ENCODE results near the gene SIRPA.

The SIRPA gene

GRCh38 chr20:1958426-1958825 is 63.2 kb downstream of the SIRPA start:
- H3K27me3 Mint-ChIP-seq = no peaks in the 10 kb centered on the region
- ATAC-seq (ENCODE audit: low read depth) (no peak), DNase-seq (ENCODE audit: low spot score in 2 of 2) (no peak)
- H3K36me3 Mint-ChIP-seq = no peaks in the 10 kb centered on the region
- peaks cover 3% of the 10 kb centered on the region for H3K9me3 Mint-ChIP-seq
- H3K27ac Mint-ChIP-seq = no peak overlapping the region
- H3K4me1 Mint-ChIP-seq = peaks cover 15% of the 10 kb centered on the region
- H3K4me3 Mint-ChIP-seq = no peak overlapping the region

- Mint-ChIP-seq H3K27ac (no peak overlapping the region), H3K4me3 (no peak overlapping the region), H3K4me1 (peaks cover 10% of the 10 kb centered on the region), H3K27me3 (no peaks in the 10 kb centered on the region), H3K36me3 (no peaks in the 10 kb centered on the region), H3K9me3 (peaks cover 3% of the 10 kb centered on the region)
- DNase-seq (ENCODE audit: low spot score in 2 of 2) = no peak
- ATAC-seq (ENCODE audit: low read depth) = no peak
Observed at GRCh38 chr20:1959156-1959555, 63.9 kb downstream of the SIRPA start.

GRCh38 chr20:1961374-1961773 is 66.2 kb downstream of the SIRPA start:
- peaks cover 11% of the 10 kb centered on the region for H3K4me1 Mint-ChIP-seq
- no peaks in the 10 kb centered on the region for H3K36me3 Mint-ChIP-seq
- DNase-seq (ENCODE audit: low spot score in 2 of 2) (no peak), ATAC-seq (ENCODE audit: low read depth) (no peak)
- no peaks in the 10 kb centered on the region for H3K27me3 Mint-ChIP-seq
- H3K9me3 Mint-ChIP-seq = peaks cover 3% of the 10 kb centered on the region
- H3K4me3 Mint-ChIP-seq = no peak overlapping the region
- H3K27ac Mint-ChIP-seq = no peak overlapping the region

GRCh38 chr20:1964061-1964460 is 68.9 kb downstream of the SIRPA start:
- peaks cover 3% of the 10 kb centered on the region for H3K9me3 Mint-ChIP-seq
- no peak overlapping the region for H3K4me3 Mint-ChIP-seq
- ATAC-seq (ENCODE audit: low read depth) (no peak), DNase-seq (ENCODE audit: low spot score in 2 of 2) (no peak)
- H3K36me3 Mint-ChIP-seq = no peaks in the 10 kb centered on the region
- H3K4me1 Mint-ChIP-seq = peaks cover 11% of the 10 kb centered on the region
- no peak overlapping the region for H3K27ac Mint-ChIP-seq
- H3K27me3 Mint-ChIP-seq = no peaks in the 10 kb centered on the region

GRCh38 chr20:1964659-1965405 is 69.6 kb downstream of the SIRPA start:
- ATAC-seq (ENCODE audit: low read depth) (peak; percentile 35), DNase-seq (ENCODE audit: low spot score in 2 of 2) (no peak)
- Mint-ChIP-seq H3K27me3 (no peaks in the 10 kb centered on the region), H3K27ac (peak overlapping the region; percentile 39), H3K36me3 (no peaks in the 10 kb centered on the region), H3K9me3 (peaks cover under 1% of the 10 kb centered on the region), H3K4me3 (peak overlapping the region; percentile 65), H3K4me1 (peaks cover 11% of the 10 kb centered on the region)

GRCh38 chr20:1965520-1966351 is 70.5 kb downstream of the SIRPA start:
- peaks cover 1% of the 10 kb centered on the region for H3K27me3 Mint-ChIP-seq
- peak overlapping the region; percentile 39 for H3K27ac Mint-ChIP-seq
- ATAC-seq (ENCODE audit: low read depth) = peak; percentile 95
- H3K9me3 Mint-ChIP-seq = no peaks in the 10 kb centered on the region
- peak overlapping the region; percentile 65 for H3K4me3 Mint-ChIP-seq
- H3K4me1 Mint-ChIP-seq = peaks cover 11% of the 10 kb centered on the region
- no peaks in the 10 kb centered on the region for H3K36me3 Mint-ChIP-seq
- peak; percentile 82 to 84 for DNase-seq (ENCODE audit: low spot score in 2 of 2)

- H3K27ac Mint-ChIP-seq = no peak overlapping the region
- no peak for ATAC-seq (ENCODE audit: low read depth)
- no peak for DNase-seq (ENCODE audit: low spot score in 2 of 2)
- peaks cover 6% of the 10 kb centered on the region for H3K27me3 Mint-ChIP-seq
- peaks cover 9% of the 10 kb centered on the region for H3K4me1 Mint-ChIP-seq
- H3K36me3 Mint-ChIP-seq = no peaks in the 10 kb centered on the region
- no peaks in the 10 kb centered on the region for H3K9me3 Mint-ChIP-seq
- H3K4me3 Mint-ChIP-seq = no peak overlapping the region
Observed at GRCh38 chr20:1968964-1969363, 73.8 kb downstream of the SIRPA start.

- H3K4me3 Mint-ChIP-seq = no peak overlapping the region
- no peaks in the 10 kb centered on the region for H3K9me3 Mint-ChIP-seq
- ATAC-seq (ENCODE audit: low read depth) = no peak
- no peak overlapping the region for H3K27ac Mint-ChIP-seq
- H3K4me1 Mint-ChIP-seq = peaks cover 4% of the 10 kb centered on the region
- H3K27me3 Mint-ChIP-seq = peaks cover 11% of the 10 kb centered on the region
- DNase-seq (ENCODE audit: low spot score in 2 of 2) = no peak
- H3K36me3 Mint-ChIP-seq = no peaks in the 10 kb centered on the region
Observed at GRCh38 chr20:1971893-1972586, 76.8 kb downstream of the SIRPA start.

GRCh38 chr20:1973601-1974440 is 78.6 kb downstream of the SIRPA start:
- DNase-seq (ENCODE audit: low spot score in 2 of 2) = no peak
- Mint-ChIP-seq H3K4me1 (peaks cover 4% of the 10 kb centered on the region), H3K27ac (no peak overlapping the region), H3K27me3 (peaks cover 16% of the 10 kb centered on the region), H3K9me3 (no peaks in the 10 kb centered on the region), H3K4me3 (no peak overlapping the region), H3K36me3 (no peaks in the 10 kb centered on the region)
- no peak for ATAC-seq (ENCODE audit: low read depth)

- Mint-ChIP-seq H3K36me3 (no peaks in the 10 kb centered on the region), H3K27me3 (peaks cover 16% of the 10 kb centered on the region), H3K4me3 (no peak overlapping the region), H3K9me3 (no peaks in the 10 kb centered on the region), H3K4me1 (peaks cover 4% of the 10 kb centered on the region), H3K27ac (no peak overlapping the region)
- no peak for ATAC-seq (ENCODE audit: low read depth)
- DNase-seq (ENCODE audit: low spot score in 2 of 2) = no peak
Observed at GRCh38 chr20:1975291-1975690, 80.1 kb downstream of the SIRPA start.

- DNase-seq (ENCODE audit: low spot score in 2 of 2) = no peak
- H3K27me3 Mint-ChIP-seq = peaks cover 11% of the 10 kb centered on the region
- no peak for ATAC-seq (ENCODE audit: low read depth)
- no peaks in the 10 kb centered on the region for H3K36me3 Mint-ChIP-seq
- no peaks in the 10 kb centered on the region for H3K9me3 Mint-ChIP-seq
- peaks cover 4% of the 10 kb centered on the region for H3K4me1 Mint-ChIP-seq
- H3K27ac Mint-ChIP-seq = no peak overlapping the region
- no peak overlapping the region for H3K4me3 Mint-ChIP-seq
Observed at GRCh38 chr20:1979106-1979778, 84.0 kb downstream of the SIRPA start.

- Mint-ChIP-seq H3K27me3 (peaks cover 18% of the 10 kb centered on the region), H3K4me3 (no peak overlapping the region), H3K36me3 (no peaks in the 10 kb centered on the region), H3K27ac (no peak overlapping the region), H3K9me3 (no peaks in the 10 kb centered on the region), H3K4me1 (no peaks in the 10 kb centered on the region)
- no peak for DNase-seq (ENCODE audit: low spot score in 2 of 2)
- no peak for ATAC-seq (ENCODE audit: low read depth)
Observed at GRCh38 chr20:1982686-1983085, 87.5 kb downstream of the SIRPA start.

GRCh38 chr20:1983301-1983700 is 88.1 kb downstream of the SIRPA start:
- H3K4me1 Mint-ChIP-seq = no peaks in the 10 kb centered on the region
- no peak for ATAC-seq (ENCODE audit: low read depth)
- no peak overlapping the region for H3K27ac Mint-ChIP-seq
- H3K36me3 Mint-ChIP-seq = no peaks in the 10 kb centered on the region
- DNase-seq (ENCODE audit: low spot score in 2 of 2) = no peak
- H3K4me3 Mint-ChIP-seq = no peak overlapping the region
- peaks cover 15% of the 10 kb centered on the region for H3K27me3 Mint-ChIP-seq
- H3K9me3 Mint-ChIP-seq = no peaks in the 10 kb centered on the region
